Dedifferentiated amniotic fluid mesenchymal stem cell (primary cell): ENCODE measurements around the gene DHX30.
"Not testable (repeated sequence)": the region's sequence is repeated elsewhere in the genome, so short reads cannot be mapped to it uniquely, and the experiment has no call there.

Source experiments
- DNase-seq: peaks from one replicate; pipeline ENCODE4 v3.0.0-alpha.2; 2016; ENCODE audit errors: extremely low spot score

DHX30 gene

DNA sequence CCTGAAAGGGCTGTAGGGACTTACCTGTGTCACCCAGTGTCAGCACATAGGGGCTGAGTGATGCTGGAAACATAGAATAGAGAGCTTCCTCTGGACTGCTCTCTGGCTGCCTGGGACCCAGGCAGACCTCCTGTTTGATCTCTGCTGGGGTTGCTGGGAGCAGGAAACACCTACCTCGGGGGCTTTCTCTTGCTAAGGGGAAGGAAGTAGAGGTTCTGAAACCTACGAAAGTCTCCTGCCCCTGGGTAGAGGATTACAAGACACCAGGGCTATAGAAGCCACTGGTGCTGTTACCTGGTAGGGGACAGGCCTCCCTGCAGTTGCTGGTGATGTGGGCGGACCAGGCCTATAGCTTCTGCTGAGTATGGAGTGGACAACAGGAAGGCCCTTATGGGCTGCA lies 81.7 kb downstream of the DHX30 start:
- DNase-seq = no peak

DNA sequence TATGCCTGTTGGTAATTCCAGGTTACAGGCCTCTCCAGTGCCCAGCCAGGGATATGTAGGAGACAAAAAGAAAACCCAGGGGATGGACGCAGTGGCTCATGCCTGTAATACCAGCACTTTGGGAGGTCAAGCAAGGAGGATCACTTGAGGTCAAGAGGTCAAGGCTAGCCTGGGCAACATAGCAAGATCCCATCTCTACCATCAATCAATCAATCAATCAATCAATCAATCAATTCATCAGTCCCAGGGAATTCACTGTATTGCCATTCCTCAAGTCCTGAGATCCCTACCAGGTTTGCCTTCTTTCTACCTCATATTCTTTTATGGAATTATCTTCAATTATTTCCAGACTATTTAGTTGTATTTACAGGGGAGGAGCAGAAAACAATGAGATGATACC lies 82.2 kb downstream of the DHX30 start:
- DNase-seq = no peak

DNA sequence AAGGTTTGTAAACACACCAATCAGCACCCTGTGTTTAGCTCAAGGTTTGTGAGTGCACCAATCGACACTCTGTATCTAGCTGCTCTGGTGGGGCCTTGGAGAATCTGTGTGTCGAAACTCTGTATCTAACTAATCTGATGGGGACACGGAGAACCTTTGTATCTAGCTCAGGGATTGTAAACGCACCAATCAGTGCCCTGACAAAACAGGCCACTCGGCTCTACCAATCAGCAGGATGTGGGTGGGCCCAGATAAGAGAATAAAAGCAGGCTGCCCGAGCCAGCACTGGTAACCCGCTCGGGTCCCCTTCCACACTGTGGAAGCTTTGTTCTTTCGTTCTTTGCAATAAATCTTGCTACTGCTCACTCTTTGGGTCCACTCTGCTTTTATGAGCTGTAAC lies 85.1 kb downstream of the DHX30 start:
- not testable (repeated sequence) for DNase-seq

DNA sequence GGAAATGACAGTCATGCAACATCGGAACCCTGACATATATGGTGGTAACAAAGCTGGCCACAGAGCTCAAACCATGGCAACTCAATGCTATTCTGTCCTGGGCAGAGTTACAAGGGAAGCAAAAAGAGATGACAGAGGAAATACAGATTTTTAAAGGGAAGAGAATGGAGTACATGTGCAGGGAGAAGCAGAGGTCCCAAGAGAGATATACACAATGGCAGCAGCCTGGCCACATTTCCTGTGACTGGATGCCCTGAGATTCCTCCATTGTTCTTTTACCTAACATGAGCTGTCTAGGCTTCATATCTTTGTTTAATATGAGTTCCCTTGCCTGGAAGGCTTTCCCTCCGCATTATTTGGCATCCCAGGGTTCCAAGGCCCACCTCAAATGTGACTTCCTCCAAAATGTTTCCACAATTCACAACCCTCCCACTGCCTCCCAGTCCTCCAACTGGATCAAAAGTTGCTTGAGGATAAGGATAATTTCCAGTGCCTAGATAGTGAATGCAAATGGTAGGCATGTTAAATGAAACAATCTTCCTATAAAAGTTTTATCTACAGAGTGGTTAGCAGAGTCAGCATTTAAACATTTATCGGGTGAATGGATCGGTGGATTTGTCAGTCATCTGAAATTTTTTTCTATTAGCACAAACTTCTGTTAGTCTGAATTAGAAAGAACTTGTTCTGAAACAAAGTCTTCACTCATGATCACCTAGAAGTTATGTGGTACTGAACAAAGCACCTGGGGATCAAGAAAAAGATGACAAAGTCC lies 86.2 kb downstream of the DHX30 start:
- DNase-seq = no peak

DNA sequence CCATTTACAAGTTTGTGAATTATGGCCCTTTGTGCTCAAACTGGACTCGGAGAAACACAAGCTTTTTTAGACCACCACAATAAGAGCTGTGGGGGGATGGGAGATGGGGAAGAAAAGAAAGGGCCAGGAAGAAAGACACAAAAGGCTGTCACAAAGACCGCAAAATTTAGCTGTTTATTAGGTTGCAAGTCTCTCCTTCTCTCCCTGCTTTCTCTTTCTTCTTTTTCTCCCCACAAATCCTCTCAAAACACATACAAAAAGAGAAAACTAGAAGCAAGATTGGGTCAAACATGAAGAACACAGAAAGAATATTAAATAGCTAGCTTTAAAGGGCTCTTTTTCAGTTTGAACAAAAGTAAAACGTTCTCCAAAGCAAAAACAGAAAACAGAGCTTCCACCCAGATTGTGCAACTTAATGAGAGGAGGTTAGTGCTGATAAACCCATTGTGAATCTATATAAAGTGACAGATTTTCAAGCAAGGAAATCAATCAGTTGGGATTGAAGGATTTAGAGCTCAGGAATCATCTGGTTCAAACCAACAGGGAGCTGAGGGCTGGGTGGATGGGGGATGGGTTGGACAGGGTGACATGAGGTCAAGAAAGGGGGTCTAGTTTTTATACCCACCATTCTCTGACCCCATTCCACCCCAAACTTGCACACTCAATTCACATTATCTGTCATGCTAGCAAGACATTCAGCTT lies 87.3 kb downstream of the DHX30 start:
- DNase-seq = no peak

DNA sequence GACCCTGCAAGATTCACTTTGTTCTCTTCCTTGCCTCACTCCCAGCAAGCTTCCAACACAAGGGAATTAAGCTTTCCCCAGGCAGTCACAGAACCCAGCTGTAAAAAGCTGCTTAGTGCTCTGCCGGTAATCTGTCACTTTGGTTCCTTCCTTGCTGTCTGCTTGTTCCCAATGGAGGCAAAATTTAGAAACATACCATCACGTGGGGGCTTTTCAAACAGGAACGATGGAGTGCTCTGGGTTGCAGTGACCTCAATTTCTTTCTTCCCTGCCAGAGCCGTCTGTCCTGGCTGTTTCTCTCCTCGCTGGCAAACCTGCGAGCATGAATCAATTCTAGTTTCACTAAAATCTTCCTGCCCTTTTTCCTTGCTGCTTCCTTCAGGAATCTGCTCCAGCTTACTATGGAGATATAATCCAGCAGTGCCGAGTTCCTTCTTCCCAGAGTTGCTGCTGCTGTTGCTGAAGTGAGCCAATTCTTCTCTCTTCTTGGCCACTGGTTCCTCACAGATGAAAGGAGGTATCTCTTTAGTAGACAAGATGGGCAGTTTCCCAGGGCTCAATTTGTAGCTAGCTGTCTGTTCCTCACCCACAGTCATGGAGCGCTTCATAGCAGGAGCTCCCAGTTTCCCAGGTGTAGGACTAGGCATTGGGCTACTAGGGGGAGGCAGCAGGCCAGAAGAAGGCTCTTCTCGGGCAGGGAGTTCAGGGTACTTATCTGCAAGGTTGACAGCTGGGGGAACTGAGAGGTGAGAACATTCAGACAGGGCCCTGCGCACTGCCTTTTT lies 88.1 kb downstream of the DHX30 start:
- DNase-seq = no peak

DNA sequence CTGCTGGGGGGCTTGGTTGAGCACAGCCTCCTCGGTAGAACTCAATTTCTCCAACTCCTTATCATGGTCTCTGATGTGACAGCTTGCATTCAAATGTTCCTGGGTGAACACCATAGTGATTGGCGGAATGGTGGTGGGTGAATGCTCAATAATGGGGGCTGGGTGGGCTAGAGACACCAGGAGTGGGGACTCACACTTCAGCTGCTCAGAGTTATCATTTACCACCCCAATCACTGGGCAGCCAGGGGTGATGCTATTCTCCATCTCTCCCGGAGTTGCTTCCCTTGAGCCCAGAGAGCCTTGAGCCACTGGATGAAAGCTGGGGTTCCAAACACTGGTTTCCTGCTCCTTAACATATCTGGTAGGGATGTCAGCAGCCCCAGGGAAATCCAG lies 88.7 kb downstream of the DHX30 start:
- DNase-seq = no peak

DNA sequence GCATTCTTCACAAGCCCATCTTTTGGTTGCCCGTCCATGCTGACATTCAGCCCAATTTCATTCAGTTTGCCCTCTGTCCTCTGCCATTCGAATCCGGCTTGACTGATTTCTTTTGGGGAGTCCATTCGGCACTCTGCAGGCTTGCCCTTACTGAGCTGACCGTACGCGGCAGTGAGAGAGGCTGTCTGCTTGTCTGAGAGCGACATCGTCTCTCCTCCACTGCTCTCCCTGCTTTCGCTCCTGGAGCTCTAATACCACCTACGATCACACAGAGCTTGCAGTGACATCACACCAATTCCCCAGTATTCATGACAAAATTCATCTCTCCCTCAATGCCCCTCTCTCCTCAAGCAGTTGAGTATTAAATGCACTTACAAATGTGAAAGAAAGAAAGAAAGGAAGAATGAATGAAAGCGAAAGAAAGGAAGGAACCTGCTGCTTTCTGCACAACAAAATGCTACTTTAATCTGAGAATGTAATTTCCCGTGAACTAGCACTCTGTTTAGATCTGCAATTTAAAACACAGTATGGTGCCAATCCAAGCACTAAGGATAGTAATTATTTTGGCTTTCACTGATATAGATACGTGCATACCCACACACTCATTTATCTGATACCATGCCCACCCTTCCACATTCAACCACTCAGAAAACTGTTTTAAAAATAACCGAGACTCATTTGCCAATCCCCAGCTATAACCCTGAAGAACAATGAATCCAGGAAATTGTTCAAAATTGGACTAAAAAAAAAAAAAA lies 89.5 kb downstream of the DHX30 start:
- DNase-seq = no peak

DNA sequence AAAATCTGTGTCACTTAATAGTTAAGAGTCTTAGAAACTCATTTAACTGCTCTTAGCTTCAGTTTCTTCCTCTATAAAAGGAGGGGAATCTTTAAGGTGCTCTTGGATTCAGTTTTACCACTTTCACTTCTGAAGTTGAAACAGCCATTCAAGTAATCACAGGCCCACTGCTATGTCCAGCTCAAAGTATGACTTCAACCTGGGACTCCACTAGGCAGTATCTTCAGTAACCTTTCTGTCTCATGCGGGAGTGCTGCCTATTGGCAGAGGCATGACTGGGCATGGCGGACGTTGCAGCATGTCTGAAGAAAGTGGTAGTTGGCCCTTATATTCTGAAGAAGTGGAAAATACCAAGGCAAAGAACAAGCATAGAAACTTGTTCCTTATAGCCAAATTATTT lies 92.3 kb downstream of the DHX30 start:
- DNase-seq = no peak

DNA sequence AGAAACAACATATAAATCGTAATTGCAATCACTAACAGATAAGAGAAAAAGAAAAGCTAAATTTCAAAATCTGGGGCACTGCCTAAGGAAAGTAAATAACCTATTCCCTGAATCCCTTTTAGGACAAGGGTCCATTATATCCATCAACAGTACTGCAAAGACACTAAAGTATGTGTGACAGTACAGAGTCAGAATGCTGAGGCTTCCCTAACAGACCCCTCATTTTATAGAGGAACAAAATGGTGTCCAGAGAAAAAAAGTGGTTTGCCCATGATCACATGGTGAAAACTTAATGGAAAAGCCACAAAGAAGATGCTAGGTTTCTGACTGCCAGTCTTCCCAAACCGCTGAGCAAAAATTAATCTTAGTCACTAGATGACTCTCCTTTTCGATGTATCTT lies 93.8 kb downstream of the DHX30 start:
- DNase-seq = no peak

DNA sequence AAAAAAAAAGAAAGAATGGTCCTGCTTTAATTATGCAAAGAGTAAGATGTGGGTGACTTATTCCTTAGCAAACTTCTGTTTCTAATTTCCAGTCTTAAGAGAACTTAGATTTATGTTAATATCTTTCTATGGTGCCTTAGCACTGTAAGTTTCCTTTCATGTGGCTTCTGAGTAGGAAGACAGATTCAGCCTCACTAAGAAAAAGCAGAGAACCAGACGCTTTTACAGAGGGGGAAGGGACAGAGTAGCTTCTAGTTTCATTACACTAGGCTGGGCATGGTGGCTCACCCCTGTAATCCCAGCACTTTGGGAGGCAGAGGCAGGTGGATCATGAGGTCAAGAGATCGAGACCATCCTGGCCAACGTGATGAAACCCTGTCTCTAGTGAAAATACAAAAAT lies 95.0 kb downstream of the DHX30 start:
- no peak for DNase-seq

DNA sequence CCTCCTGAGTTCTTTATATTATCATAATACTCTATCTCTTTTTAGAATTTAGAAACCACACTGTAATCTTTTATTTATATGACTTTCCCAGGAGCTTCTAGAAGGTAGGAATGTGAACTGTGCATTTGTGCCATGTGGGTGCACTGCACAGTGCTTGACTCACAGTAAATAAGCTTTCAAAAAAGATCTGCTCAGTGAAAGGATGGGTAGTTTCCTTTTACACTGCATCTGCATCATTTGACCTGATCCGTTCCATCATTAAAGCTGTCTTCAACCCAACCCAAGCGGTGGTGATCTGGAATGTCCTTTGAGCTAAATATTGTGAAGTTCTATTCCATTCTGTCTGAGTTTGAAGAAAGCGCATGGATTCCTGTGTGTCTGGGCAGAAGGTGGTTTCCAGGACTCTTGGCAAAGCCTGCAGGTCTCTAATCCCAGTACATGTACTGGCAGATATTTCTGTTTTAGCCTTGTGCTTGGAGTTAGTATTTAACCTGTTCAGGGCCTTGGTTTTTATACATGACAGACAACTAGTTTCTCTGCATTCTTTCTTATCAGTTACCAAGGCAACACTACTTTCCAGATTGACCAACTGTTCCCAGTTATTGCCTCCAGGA lies 96.7 kb downstream of the DHX30 start:
- DNase-seq = no peak
